ENCODE results near the gene TMTC3. TPM values are rescaled to one million over a fixed set of nuclear protein-coding genes. Genes with fewer than 3 reads are reported as not detected.

Gene TMTC3
- total RNA-seq, 1 donor from 2014 or later, result 26.1 TPM

Other genes starting within 250 kb of the TMTC3 start
- 0.27 TPM for gene C12orf50, start 112.9 kb upstream of the TMTC3 start, total RNA-seq
- 37.4 TPM for gene CEP290, start 219 bp upstream of the TMTC3 start, total RNA-seq